AG09309 (cell line): ENCODE data around the gene ATF7IP2.

Experiments used
- DNase-seq: peaks from one replicate; pipeline ENCODE4 v3.0.0-alpha.2; 2010; ENCODE audit warnings: low read depth
- H3K4me3 ChIP-seq: 2 replicates; pipeline ENCODE4 v1.5.1; 2011; ENCODE audit warnings: mild to moderate bottlenecking, low read depth, low read length, moderate library complexity; ENCODE audit not compliant: control insufficient read depth
- TF ChIP-seq, protein P1 (sequence below): IDR thresholded peaks from 2 replicates; pipeline ENCODE4 v1.5.1; 2011; ENCODE audit warnings: mild to moderate bottlenecking, low read depth, low read length, inconsistent platforms; ENCODE audit not compliant: insufficient read depth, control insufficient read depth; ENCODE audit errors: missing control alignments

The ATF7IP2 gene

GRCh38 chr16:10520869-10521578 is 135.2 kb downstream of the ATF7IP2 start:
- TF ChIP-seq, protein P1, sequence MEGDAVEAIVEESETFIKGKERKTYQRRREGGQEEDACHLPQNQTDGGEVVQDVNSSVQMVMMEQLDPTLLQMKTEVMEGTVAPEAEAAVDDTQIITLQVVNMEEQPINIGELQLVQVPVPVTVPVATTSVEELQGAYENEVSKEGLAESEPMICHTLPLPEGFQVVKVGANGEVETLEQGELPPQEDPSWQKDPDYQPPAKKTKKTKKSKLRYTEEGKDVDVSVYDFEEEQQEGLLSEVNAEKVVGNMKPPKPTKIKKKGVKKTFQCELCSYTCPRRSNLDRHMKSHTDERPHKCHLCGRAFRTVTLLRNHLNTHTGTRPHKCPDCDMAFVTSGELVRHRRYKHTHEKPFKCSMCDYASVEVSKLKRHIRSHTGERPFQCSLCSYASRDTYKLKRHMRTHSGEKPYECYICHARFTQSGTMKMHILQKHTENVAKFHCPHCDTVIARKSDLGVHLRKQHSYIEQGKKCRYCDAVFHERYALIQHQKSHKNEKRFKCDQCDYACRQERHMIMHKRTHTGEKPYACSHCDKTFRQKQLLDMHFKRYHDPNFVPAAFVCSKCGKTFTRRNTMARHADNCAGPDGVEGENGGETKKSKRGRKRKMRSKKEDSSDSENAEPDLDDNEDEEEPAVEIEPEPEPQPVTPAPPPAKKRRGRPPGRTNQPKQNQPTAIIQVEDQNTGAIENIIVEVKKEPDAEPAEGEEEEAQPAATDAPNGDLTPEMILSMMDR = no peak
- H3K4me3 ChIP-seq = no peak overlapping the region
- DNase-seq = no peak

- H3K4me3 ChIP-seq = no peak overlapping the region
- TF ChIP-seq, protein P1 = peak; percentile 78
- DNase-seq = no peak
Observed at GRCh38 chr16:10521681-10522274, 135.9 kb downstream of the ATF7IP2 start.

- no peak for DNase-seq
- TF ChIP-seq, protein P1 = no peak
- H3K4me3 ChIP-seq = no peak overlapping the region
Observed at GRCh38 chr16:10522966-10523365, 137.1 kb downstream of the ATF7IP2 start.

- TF ChIP-seq, protein P1 = no peak
- no peak overlapping the region for H3K4me3 ChIP-seq
- DNase-seq = no peak
Observed at GRCh38 chr16:10525214-10525825, 139.5 kb downstream of the ATF7IP2 start.

DNA sequence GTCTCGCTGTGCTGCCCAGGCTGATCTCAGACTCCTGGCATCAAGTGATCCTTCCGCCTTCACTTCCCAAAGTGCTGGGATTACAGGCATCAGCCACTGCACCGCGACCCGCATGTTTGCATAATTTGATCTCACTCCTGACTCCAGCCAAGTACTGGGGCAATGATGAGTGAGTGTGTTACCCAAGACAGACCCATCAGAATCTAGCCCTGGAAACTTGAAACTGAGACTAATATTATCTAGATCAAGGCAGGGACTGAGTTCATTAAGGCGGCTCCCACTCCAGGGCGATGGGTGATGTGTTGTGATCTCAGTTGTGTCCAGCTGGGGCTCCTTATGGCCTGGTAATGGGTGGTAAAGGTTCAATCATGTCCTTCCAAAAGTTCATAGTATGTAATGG is 141.1 kb downstream of the ATF7IP2 start:
- TF ChIP-seq, protein P1 = no peak
- DNase-seq = no peak
- H3K4me3 ChIP-seq = no peak overlapping the region

DNA sequence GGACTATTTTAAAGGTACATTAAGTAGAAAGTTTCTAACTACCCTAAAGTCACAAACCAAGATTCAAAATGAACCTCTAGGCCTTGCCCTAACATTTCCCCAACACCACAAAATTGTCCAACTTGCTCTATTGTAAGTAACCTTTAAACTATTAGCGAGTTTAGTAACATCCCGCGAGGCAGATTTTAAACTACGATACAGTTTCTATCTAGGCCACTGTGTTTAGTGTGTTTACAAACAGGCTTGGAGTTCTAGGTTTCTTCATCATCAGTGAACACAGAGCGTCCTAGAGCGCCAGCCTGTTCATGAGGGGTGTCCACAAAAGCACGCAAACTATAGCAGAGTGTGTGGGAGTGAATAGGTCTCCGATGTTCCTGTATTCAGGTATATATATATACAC is 142.8 kb downstream of the ATF7IP2 start:
- H3K4me3 ChIP-seq = no peak overlapping the region
- no peak for DNase-seq
- TF ChIP-seq, protein P1 = no peak
